ENCODE measurements around the gene CSNK1G1.
"Not testable (repeated sequence)": the region's sequence is repeated elsewhere in the genome, so short reads cannot be mapped to it uniquely, and the experiment has no call there.

The CSNK1G1 gene

GRCh38 chr15:64333986-64334929 is 21.7 kb downstream of the CSNK1G1 start:
- peak overlapping the region; percentile 15; the same call in 1 of the 2 replicates for H3K27ac ChIP-seq (ENCODE audit: low read depth, low read length)
- no peaks in the 10 kb centered on the region for H4K20me1 ChIP-seq (ENCODE audit: low read depth, low read length)
- TF ChIP-seq EZH2phosphoT487 (conservative IDR thresholded peaks at IDR 0.05; ENCODE audit: low read length) (no peak), CTCF (IDR thresholded peaks at IDR 0.05; ENCODE audit: insufficient read depth, low read length, poor library complexity, severe bottlenecking) (peak; percentile 33)
- H3K4me2 ChIP-seq (ENCODE audit: low read depth, low read length, poor library complexity, severe bottlenecking): no peak overlapping the region
- no peak overlapping the region for H2AFZ ChIP-seq (ENCODE audit: low read depth, low read length, severe bottlenecking)
- no peak overlapping the region for H3K4me3 ChIP-seq (ENCODE audit: insufficient read depth, low read length, poor library complexity, severe bottlenecking)
- H3K27me3 ChIP-seq (ENCODE audit: low read length): no peaks in the 10 kb centered on the region
- H3K9me2 ChIP-seq (replicated peaks; ENCODE audit: insufficient read depth, low read length): no peaks in the 10 kb centered on the region
- H3K79me2 ChIP-seq (ENCODE audit: insufficient read depth, low read length): peaks cover 10% of the 10 kb centered on the region; the same call in 1 of the 2 replicates
- no peak overlapping the region for H3K9ac ChIP-seq (ENCODE audit: low read length)
- no peaks in the 10 kb centered on the region for H3K9me3 ChIP-seq (ENCODE audit: insufficient read depth, low read length)
- peaks cover 15% of the 10 kb centered on the region for H3F3A ChIP-seq (ENCODE audit: insufficient read depth)
- no peaks in the 10 kb centered on the region for H3K36me3 ChIP-seq (ENCODE audit: low read length)

- Histone ChIP-seq H3F3A (ENCODE audit: insufficient read depth) (peaks cover 15% of the 10 kb centered on the region), H3K36me3 (ENCODE audit: low read length) (no peaks in the 10 kb centered on the region), H3K9me3 (ENCODE audit: insufficient read depth, low read length) (no peaks in the 10 kb centered on the region), H3K9me2 (replicated peaks; ENCODE audit: insufficient read depth, low read length) (no peaks in the 10 kb centered on the region), H3K27ac (ENCODE audit: low read depth, low read length) (no peak overlapping the region), H3K4me3 (ENCODE audit: insufficient read depth, low read length, poor library complexity, severe bottlenecking) (no peak overlapping the region), H3K27me3 (ENCODE audit: low read length) (no peaks in the 10 kb centered on the region), H3K79me2 (ENCODE audit: insufficient read depth, low read length) (peaks cover 10% of the 10 kb centered on the region; the same call in 1 of the 2 replicates), H3K4me2 (ENCODE audit: low read depth, low read length, poor library complexity, severe bottlenecking) (no peak overlapping the region), H4K20me1 (ENCODE audit: low read depth, low read length) (no peaks in the 10 kb centered on the region), H3K9ac (ENCODE audit: low read length) (no peak overlapping the region), H2AFZ (ENCODE audit: low read depth, low read length, severe bottlenecking) (no peak overlapping the region)
- TF ChIP-seq EZH2phosphoT487 (conservative IDR thresholded peaks at IDR 0.05; ENCODE audit: low read length) (no peak), CTCF (IDR thresholded peaks at IDR 0.05; ENCODE audit: insufficient read depth, low read length, poor library complexity, severe bottlenecking) (no peak)
Measured at GRCh38 chr15:64333516-64333915, 22.5 kb downstream of the CSNK1G1 start.

- H3K9me3 ChIP-seq (ENCODE audit: insufficient read depth, low read length); H3K79me2 ChIP-seq (ENCODE audit: insufficient read depth, low read length); H3K27me3 ChIP-seq (ENCODE audit: low read length); H3K4me2 ChIP-seq (ENCODE audit: low read depth, low read length, poor library complexity, severe bottlenecking); H4K20me1 ChIP-seq (ENCODE audit: low read depth, low read length); H3K27ac ChIP-seq (ENCODE audit: low read depth, low read length); H3K9ac ChIP-seq (ENCODE audit: low read length); H2AFZ ChIP-seq (ENCODE audit: low read depth, low read length, severe bottlenecking); H3K4me3 ChIP-seq (ENCODE audit: insufficient read depth, low read length, poor library complexity, severe bottlenecking); H3K9me2 ChIP-seq (replicated peaks; ENCODE audit: insufficient read depth, low read length); H3K36me3 ChIP-seq (ENCODE audit: low read length): not testable (repeated sequence)
- H3F3A ChIP-seq (ENCODE audit: insufficient read depth): peaks cover 15% of the 10 kb centered on the region
Measured at GRCh38 chr15:64331668-64332067, 24.3 kb downstream of the CSNK1G1 start.

- not testable (repeated sequence) for H3K9ac ChIP-seq (ENCODE audit: low read length); H3K9me2 ChIP-seq (replicated peaks; ENCODE audit: insufficient read depth, low read length); H3K27me3 ChIP-seq (ENCODE audit: low read length); H3F3A ChIP-seq (ENCODE audit: insufficient read depth); H3K4me2 ChIP-seq (ENCODE audit: low read depth, low read length, poor library complexity, severe bottlenecking); H3K9me3 ChIP-seq (ENCODE audit: insufficient read depth, low read length); H2AFZ ChIP-seq (ENCODE audit: low read depth, low read length, severe bottlenecking); H3K27ac ChIP-seq (ENCODE audit: low read depth, low read length); H3K36me3 ChIP-seq (ENCODE audit: low read length); H4K20me1 ChIP-seq (ENCODE audit: low read depth, low read length); H3K4me3 ChIP-seq (ENCODE audit: insufficient read depth, low read length, poor library complexity, severe bottlenecking)
- peaks cover 24% of the 10 kb centered on the region; the same call in 1 of the 2 replicates for H3K79me2 ChIP-seq (ENCODE audit: insufficient read depth, low read length)
Measured at GRCh38 chr15:64326975-64327374, 29.0 kb downstream of the CSNK1G1 start.

- not testable (repeated sequence) for H3K27me3 ChIP-seq (ENCODE audit: low read length); H2AFZ ChIP-seq (ENCODE audit: low read depth, low read length, severe bottlenecking); H4K20me1 ChIP-seq (ENCODE audit: low read depth, low read length); H3K4me2 ChIP-seq (ENCODE audit: low read depth, low read length, poor library complexity, severe bottlenecking); H3F3A ChIP-seq (ENCODE audit: insufficient read depth); H3K4me3 ChIP-seq (ENCODE audit: insufficient read depth, low read length, poor library complexity, severe bottlenecking); H3K27ac ChIP-seq (ENCODE audit: low read depth, low read length); H3K36me3 ChIP-seq (ENCODE audit: low read length); H3K9me3 ChIP-seq (ENCODE audit: insufficient read depth, low read length); H3K9me2 ChIP-seq (replicated peaks; ENCODE audit: insufficient read depth, low read length); H3K9ac ChIP-seq (ENCODE audit: low read length)
- peaks cover 26% of the 10 kb centered on the region; the same call in 1 of the 2 replicates for H3K79me2 ChIP-seq (ENCODE audit: insufficient read depth, low read length)
Measured at GRCh38 chr15:64326458-64326857, 29.5 kb downstream of the CSNK1G1 start.
